DMS153 (cell line): ENCODE data around the gene ZNF224.

Experiments
- DNase-seq: peaks from one replicate; lab custom pipeline; 2025; lab: John Stamatoyannopoulos, UW

Gene ZNF224

GRCh38 chr19:44131955-44132354 is 37.8 kb downstream of the ZNF224 start:
- no peak for DNase-seq

GRCh38 chr19:44141191-44142058 is 47.3 kb downstream of the ZNF224 start, which contains the start of gene ZNF234:
Gene ZNF234 (plus strand): TSS chr19:44141554. CDS start chr19:44144633, 3,079 bp downstream.
- DNase-seq = peak; percentile 25

GRCh38 chr19:44142059-44142433 is 47.9 kb downstream of the ZNF224 start:
- no peak for DNase-seq

GRCh38 chr19:44149776-44150175 is 55.6 kb downstream of the ZNF224 start:
- DNase-seq = no peak

DNA sequence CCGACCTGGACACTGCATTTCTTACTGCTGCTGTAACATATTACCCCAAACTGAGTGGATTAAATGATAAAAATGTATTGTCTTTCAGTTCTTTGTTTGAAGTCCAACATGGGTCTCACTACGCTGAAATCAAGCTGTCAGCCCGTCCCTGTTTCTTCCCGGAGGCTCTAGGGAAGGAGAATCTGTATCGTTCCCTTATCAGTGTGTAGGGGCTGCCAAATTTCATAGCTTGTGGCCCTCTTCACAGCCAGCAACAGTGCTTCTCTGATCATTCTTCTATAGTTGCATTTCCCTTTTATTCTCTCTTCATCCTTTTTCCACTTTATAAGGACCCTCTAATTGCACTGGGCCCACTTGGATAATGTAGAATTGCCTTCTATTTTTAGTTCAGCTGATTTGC is 57.3 kb downstream of the ZNF224 start:
- DNase-seq = no peak

- DNase-seq = no peak
Observed at GRCh38 chr19:44156475-44156874, 62.3 kb downstream of the ZNF224 start.
